ENCODE results near the gene FAM83C.

FAM83C gene

GRCh38 chr20:35296101-35296554, 3.9 kb upstream of the FAM83C start:
- no peaks in the 10 kb centered on the region for H3K9me3 ChIP-seq (ENCODE audit: insufficient read depth, low read length)
- H3K36me3 ChIP-seq (ENCODE audit: insufficient read depth, insufficient read length, low read length) = no peaks in the 10 kb centered on the region
- no peak overlapping the region for H3K9ac ChIP-seq (ENCODE audit: insufficient read length, low read depth)
- no peak for DNase-seq (ENCODE audit: low read depth, low spot score)
- H3K4me1 ChIP-seq (ENCODE audit: insufficient read depth, insufficient read length) = peaks cover 6% of the 10 kb centered on the region
- no peak overlapping the region for H3K4me3 ChIP-seq (ENCODE audit: insufficient read length, low read depth)
- TF ChIP-seq ZNF274 (IDR thresholded peaks at IDR 0.05; ENCODE audit: low read depth, low read length) (no peak), SUZ12 (IDR thresholded peaks at IDR 0.05; ENCODE audit: extremely low read depth, insufficient read depth, insufficient read length) (no peak), YY1 (IDR thresholded peaks at IDR 0.05; ENCODE audit: insufficient read depth, insufficient read length) (no peak)
- no peaks in the 10 kb centered on the region for H3K27me3 ChIP-seq (ENCODE audit: insufficient read depth, insufficient read length)

GRCh38 chr20:35295674-35296073, 3.4 kb upstream of the FAM83C start:
- Histone ChIP-seq H3K4me3 (ENCODE audit: insufficient read length, low read depth) (no peak overlapping the region), H3K27me3 (ENCODE audit: insufficient read depth, insufficient read length) (no peaks in the 10 kb centered on the region), H3K9ac (ENCODE audit: insufficient read length, low read depth) (no peak overlapping the region), H3K4me1 (ENCODE audit: insufficient read depth, insufficient read length) (peaks cover 6% of the 10 kb centered on the region), H3K36me3 (ENCODE audit: insufficient read depth, insufficient read length, low read length) (no peaks in the 10 kb centered on the region), H3K9me3 (ENCODE audit: insufficient read depth, low read length) (no peaks in the 10 kb centered on the region)
- no peak for DNase-seq (ENCODE audit: low read depth, low spot score)
- TF ChIP-seq SUZ12 (IDR thresholded peaks at IDR 0.05; ENCODE audit: extremely low read depth, insufficient read depth, insufficient read length) (no peak), YY1 (IDR thresholded peaks at IDR 0.05; ENCODE audit: insufficient read depth, insufficient read length) (no peak), ZNF274 (IDR thresholded peaks at IDR 0.05; ENCODE audit: low read depth, low read length) (no peak)

GRCh38 chr20:35295058-35295457, 2.8 kb upstream of the FAM83C start:
- H3K9ac ChIP-seq (ENCODE audit: insufficient read length, low read depth) = no peak overlapping the region
- no peak for DNase-seq (ENCODE audit: low read depth, low spot score)
- H3K4me1 ChIP-seq (ENCODE audit: insufficient read depth, insufficient read length) = peaks cover 6% of the 10 kb centered on the region
- H3K4me3 ChIP-seq (ENCODE audit: insufficient read length, low read depth) = no peak overlapping the region
- no peaks in the 10 kb centered on the region for H3K27me3 ChIP-seq (ENCODE audit: insufficient read depth, insufficient read length)
- no peaks in the 10 kb centered on the region for H3K9me3 ChIP-seq (ENCODE audit: insufficient read depth, low read length)
- H3K36me3 ChIP-seq (ENCODE audit: insufficient read depth, insufficient read length, low read length) = no peaks in the 10 kb centered on the region
- TF ChIP-seq YY1 (IDR thresholded peaks at IDR 0.05; ENCODE audit: insufficient read depth, insufficient read length) = no peak
- no peak for TF ChIP-seq ZNF274 (IDR thresholded peaks at IDR 0.05; ENCODE audit: low read depth, low read length)
- no peak for TF ChIP-seq SUZ12 (IDR thresholded peaks at IDR 0.05; ENCODE audit: extremely low read depth, insufficient read depth, insufficient read length)

GRCh38 chr20:35294293-35294685, 2.1 kb upstream of the FAM83C start:
- peaks cover 2% of the 10 kb centered on the region for H3K4me1 ChIP-seq (ENCODE audit: insufficient read depth, insufficient read length)
- H3K9ac ChIP-seq (ENCODE audit: insufficient read length, low read depth) = no peak overlapping the region
- no peak overlapping the region for H3K4me3 ChIP-seq (ENCODE audit: insufficient read length, low read depth)
- no peaks in the 10 kb centered on the region for H3K36me3 ChIP-seq (ENCODE audit: insufficient read depth, insufficient read length, low read length)
- H3K9me3 ChIP-seq (ENCODE audit: insufficient read depth, low read length) = no peaks in the 10 kb centered on the region
- TF ChIP-seq YY1 (IDR thresholded peaks at IDR 0.05; ENCODE audit: insufficient read depth, insufficient read length) (no peak), SUZ12 (IDR thresholded peaks at IDR 0.05; ENCODE audit: extremely low read depth, insufficient read depth, insufficient read length) (no peak), ZNF274 (IDR thresholded peaks at IDR 0.05; ENCODE audit: low read depth, low read length) (no peak)
- DNase-seq (ENCODE audit: low read depth, low spot score) = no peak
- no peaks in the 10 kb centered on the region for H3K27me3 ChIP-seq (ENCODE audit: insufficient read depth, insufficient read length)

GRCh38 chr20:35293303-35294292, 1.4 kb upstream of the FAM83C start:
- TF ChIP-seq ZNF274 (IDR thresholded peaks at IDR 0.05; ENCODE audit: low read depth, low read length) (no peak), YY1 (IDR thresholded peaks at IDR 0.05; ENCODE audit: insufficient read depth, insufficient read length) (no peak), SUZ12 (IDR thresholded peaks at IDR 0.05; ENCODE audit: extremely low read depth, insufficient read depth, insufficient read length) (no peak)
- no peak overlapping the region for H3K9ac ChIP-seq (ENCODE audit: insufficient read length, low read depth)

GRCh38 chr20:35292504-35293285, 470 bp upstream of the FAM83C start:
- Histone ChIP-seq H3K36me3 (ENCODE audit: insufficient read depth, insufficient read length, low read length) (no peaks in the 10 kb centered on the region), H3K4me1 (ENCODE audit: insufficient read depth, insufficient read length) (peaks cover 4% of the 10 kb centered on the region), H3K27me3 (ENCODE audit: insufficient read depth, insufficient read length) (no peaks in the 10 kb centered on the region), H3K9me3 (ENCODE audit: insufficient read depth, low read length) (no peaks in the 10 kb centered on the region), H3K9ac (ENCODE audit: insufficient read length, low read depth) (no peak overlapping the region), H3K4me3 (ENCODE audit: insufficient read length, low read depth) (no peak overlapping the region)
- no peak for DNase-seq (ENCODE audit: low read depth, low spot score)
- no peak for TF ChIP-seq ZNF274 (IDR thresholded peaks at IDR 0.05; ENCODE audit: low read depth, low read length)
- no peak for TF ChIP-seq YY1 (IDR thresholded peaks at IDR 0.05; ENCODE audit: insufficient read depth, insufficient read length)
- TF ChIP-seq SUZ12 (IDR thresholded peaks at IDR 0.05; ENCODE audit: extremely low read depth, insufficient read depth, insufficient read length) = no peak

More at GRCh38 chr20:35293303-35294292, 1.4 kb upstream of the FAM83C start:
- H3K4me3 ChIP-seq (ENCODE audit: insufficient read length, low read depth) = no peak overlapping the region
- H3K9me3 ChIP-seq (ENCODE audit: insufficient read depth, low read length) = no peaks in the 10 kb centered on the region
- peaks cover 4% of the 10 kb centered on the region for H3K4me1 ChIP-seq (ENCODE audit: insufficient read depth, insufficient read length)
- H3K36me3 ChIP-seq (ENCODE audit: insufficient read depth, insufficient read length, low read length) = no peaks in the 10 kb centered on the region
- no peak for DNase-seq (ENCODE audit: low read depth, low spot score)
- H3K27me3 ChIP-seq (ENCODE audit: insufficient read depth, insufficient read length) = no peaks in the 10 kb centered on the region

Data from NT2/D1 (cell line).